GM21825 (cell line): ENCODE measurements around the gene RAB17.

Experiments used
- ATAC-seq: cut with Tn5 transposase; IDR thresholded peaks from one replicate; pipeline ENCODE4 v1.9.1; 2021; ENCODE audit warnings: mild to moderate bottlenecking, moderate library complexity; ENCODE audit not compliant: unreplicated experiment

The RAB17 gene

GRCh38 chr2:237540223-237540775 lies 50.2 kb downstream of the RAB17 start:
- no peak for ATAC-seq

- no peak for ATAC-seq
Measured at GRCh38 chr2:237539681-237540080, 50.9 kb downstream of the RAB17 start.

- no peak for ATAC-seq
Measured at GRCh38 chr2:237538901-237539300, 51.6 kb downstream of the RAB17 start.

DNA sequence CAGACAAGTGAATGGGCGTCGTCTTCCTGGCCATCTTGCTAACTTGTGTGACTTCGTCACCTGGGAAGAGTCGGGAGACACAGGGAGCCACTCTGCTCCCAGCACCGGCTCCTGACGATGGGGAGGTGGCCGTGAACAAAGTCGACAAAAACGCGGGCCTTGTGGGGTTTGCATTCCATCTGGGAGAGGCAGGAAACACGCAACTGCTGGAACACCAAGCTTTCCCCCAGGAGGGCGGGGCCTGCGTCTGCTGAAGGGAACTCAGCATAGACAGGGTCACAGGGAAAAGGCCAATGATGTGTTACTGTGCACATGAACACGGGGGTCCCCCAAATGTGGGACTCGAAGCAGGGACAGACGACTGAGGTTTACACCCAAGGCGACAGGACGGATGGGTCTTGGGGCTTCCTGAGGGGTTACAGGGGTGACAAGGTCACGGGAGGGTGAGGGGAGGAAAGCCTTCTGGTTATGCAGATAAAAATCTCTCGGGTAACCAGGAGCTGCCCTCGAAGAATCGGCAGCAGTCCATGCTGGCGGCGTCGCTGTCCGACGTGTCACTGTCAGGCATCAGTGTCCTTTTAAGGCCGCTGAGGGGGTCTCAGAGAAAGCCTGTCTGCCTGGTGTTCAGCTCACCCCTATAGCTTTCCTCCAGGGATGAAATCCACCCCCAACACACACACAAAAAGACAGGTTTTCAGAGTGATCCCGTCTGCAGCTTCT lies 52.4 kb downstream of the RAB17 start:
- no peak for ATAC-seq

- no peak for ATAC-seq
Measured at GRCh38 chr2:237536617-237537016, 53.9 kb downstream of the RAB17 start.

GRCh38 chr2:237536083-237536415 lies 54.5 kb downstream of the RAB17 start:
- ATAC-seq = no peak

- ATAC-seq = no peak
Measured at GRCh38 chr2:237535385-237536082, 55.0 kb downstream of the RAB17 start.

GRCh38 chr2:237534380-237534779 lies 56.2 kb downstream of the RAB17 start:
- ATAC-seq = no peak

DNA sequence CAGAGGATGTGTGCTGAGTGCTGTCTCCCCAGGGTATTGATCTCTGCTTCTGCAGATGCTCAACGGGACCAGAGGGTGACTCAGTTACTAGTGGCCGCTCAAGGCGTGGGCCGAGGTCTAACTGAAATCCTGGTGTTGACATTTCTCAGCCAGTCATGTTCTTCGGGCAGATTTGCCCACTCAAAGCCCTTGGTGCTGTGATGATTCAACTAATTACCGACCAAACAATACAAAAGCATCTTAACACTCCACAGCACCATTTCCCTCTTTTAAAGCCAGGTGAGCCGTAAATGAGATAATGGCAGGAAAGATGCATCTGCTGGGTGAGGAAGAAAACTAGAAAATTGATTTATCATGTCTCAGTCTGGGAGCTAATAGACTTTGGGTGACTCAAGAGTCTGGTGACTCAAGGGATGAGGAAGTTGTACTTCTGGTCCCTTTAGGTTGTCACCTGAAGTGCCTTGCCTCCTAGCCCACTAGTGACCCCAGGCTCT lies 56.8 kb downstream of the RAB17 start:
- ATAC-seq = no peak

- ATAC-seq = no peak
Measured at GRCh38 chr2:237532160-237532559, 58.4 kb downstream of the RAB17 start.

DNA sequence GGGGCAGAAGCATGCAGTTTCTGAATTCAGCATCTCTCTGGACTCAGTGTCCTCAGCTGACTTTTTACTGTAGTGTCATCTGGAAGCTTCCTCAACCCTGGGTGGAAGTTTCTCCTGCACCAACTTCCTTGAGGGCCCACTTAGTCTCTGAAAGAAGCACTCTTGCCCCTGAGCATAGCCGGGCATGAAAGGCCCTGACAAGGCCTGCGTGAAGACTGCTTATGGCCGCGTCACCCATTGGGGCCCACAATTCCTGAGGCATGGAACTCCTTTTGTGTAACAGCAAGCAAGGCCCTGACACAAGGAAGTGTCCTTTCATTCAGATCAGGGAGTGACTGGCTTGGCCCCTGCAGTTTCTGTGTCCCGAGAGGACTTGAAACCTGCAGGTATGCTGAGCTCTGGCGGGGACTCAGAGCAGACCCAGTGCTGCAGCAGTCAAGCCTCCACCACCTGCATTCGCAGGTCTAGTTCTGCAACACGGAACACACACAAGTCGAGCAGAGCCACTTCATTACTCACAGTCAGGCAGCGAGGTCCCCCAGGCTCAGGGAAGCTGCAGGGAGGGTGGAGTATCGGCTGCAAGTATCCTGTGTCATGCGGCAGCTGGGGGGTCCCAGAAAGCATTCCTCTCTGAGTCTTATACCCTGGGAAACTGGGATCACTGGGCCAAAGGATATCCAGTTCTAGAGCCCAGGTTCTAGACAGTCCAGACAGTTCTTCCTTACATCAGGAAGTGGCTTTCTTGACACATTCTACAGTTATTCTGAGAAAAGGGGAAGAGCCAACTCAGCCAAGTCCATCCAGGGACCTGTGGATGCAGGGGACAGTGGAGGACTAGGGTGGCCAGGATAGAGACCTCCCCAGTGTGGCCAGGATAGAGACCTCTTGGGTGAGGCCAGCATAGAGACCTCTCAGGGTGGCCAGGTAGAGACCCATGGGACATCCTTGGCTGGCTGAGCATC lies 59.8 kb downstream of the RAB17 start:
- peak; percentile 52 for ATAC-seq

DNA sequence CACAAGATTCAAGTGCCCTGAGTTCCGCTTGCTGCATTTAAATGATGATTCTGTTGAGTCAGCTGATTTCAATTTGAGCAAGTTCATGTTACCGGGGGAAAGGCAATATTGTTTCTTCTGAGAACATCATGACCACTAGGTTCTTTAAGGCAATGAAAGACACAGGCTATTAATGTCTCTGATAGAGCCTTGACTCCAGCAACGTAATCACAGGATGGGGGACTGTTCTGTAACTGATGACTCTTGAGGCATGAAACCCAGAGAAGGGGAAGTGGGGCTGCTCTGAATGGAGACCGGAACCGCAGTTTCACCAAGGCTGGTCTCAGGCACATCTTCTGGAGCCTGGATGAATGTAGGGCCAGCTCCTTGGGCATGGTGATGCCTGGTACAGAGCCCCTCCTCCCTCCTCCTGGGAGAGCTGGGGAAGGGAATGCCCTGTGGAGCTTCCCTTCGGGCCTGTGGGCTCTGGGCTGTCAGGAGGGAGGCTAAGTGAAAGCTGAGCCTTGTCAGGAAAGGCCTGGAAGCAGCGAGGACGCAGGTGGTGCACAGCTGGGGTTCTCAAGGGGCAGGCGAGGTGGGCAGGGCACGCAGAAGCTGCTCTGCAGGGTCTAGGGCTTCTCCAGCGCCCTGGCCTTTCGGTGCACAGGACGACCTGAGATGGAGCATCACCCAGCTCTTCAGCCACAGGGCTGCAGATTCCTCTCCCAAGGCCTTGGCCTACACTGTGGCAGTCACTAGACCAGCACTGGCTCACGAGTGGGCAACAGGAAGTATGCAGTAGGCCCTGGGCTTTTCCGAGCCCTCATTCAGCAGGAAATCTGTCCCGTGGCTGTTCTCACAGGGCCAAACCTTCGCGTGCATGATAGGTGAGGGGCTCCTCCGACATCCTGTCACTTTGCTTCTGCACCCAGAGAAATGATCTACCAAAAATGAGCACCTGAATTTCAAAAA lies 60.8 kb downstream of the RAB17 start:
- ATAC-seq = peak; percentile 80

DNA sequence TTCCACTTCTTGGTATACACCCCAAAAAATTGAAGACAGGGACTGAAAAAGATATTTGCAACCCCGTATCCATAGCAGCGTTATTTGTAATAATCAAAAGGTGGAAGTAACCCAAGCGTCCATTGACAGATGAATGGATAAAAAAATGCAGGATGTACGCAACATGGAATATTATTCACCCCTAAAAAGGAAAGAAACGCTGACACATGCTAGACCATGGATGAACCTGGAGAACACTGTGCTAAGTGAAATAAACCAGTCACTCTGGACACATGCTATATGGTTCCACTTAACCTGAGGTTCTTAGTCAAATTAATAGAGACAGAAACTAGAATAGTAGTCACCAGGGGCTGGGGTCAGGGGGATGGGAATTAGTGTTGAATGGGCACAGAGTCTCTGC lies 62.8 kb downstream of the RAB17 start:
- no peak for ATAC-seq

DNA sequence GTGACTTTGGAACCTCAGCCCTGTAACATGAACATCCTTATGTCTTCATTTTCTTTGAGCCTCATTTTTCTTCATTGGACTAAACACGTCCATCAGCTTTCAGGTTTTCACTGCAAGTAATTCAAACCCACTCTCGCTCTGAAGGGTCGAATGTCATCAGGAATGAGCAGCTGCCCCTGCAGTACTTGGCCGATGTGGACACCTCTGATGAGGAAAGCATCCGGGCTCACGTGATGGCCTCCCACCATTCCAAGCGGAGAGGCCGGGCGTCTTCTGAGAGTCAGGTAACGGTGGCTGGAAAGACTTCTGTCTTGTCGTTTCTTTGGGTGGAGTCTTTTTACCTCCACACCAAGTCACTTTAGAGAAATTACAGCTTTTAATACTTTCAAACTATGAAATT lies 63.3 kb downstream of the RAB17 start:
- ATAC-seq = no peak

GRCh38 chr2:237525559-237526157 lies 64.9 kb downstream of the RAB17 start:
- ATAC-seq = no peak

- ATAC-seq = no peak
Measured at GRCh38 chr2:237524631-237525030, 65.9 kb downstream of the RAB17 start.
